Femur (tissue), 1 donor: ENCODE results near the gene MYG1.
A peak's percentile ranks its signal among the peaks of the same experiment; 100 is the strongest.

Source experiments
- DNase-seq: peaks from one replicate; pipeline ENCODE4 v3.0.0-alpha.2; 2017

Gene MYG1

GRCh38 chr12:53299454-53300180, at the start of gene MYG1:
TSS of gene MYG1 (plus strand) at chr12:53299695. CDS start at chr12:53299738, 43 bp downstream.
- DNase-seq, result peak; percentile 94

- peak; percentile 94 for DNase-seq
Measured at GRCh38 chr12:53251477-53252348, 47.8 kb upstream of the MYG1 start.

- DNase-seq, result no peak
Measured at GRCh38 chr12:53252349-53252916, 47.1 kb upstream of the MYG1 start.

DNA sequence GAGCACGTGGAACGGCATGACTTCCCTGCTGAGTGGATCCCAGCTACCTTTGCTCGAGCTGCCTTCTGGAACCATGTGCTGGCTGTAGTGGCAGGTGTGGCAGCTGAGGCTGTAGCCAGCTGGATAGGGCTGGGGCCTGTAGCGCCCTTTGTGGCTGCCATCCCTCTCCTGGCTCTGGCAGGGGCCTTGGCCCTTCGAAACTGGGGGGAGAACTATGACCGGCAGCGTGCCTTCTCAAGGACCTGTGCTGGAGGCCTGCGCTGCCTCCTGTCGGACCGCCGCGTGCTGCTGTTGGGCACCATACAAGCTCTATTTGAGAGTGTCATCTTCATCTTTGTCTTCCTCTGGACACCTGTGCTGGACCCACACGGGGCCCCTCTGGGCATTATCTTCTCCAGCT, 46.2 kb upstream of the MYG1 start:
- DNase-seq, result no peak

GRCh38 chr12:53254816-53255545, 44.5 kb upstream of the MYG1 start:
- DNase-seq, result no peak

GRCh38 chr12:53255996-53256395, 43.5 kb upstream of the MYG1 start:
- no peak for DNase-seq

DNA sequence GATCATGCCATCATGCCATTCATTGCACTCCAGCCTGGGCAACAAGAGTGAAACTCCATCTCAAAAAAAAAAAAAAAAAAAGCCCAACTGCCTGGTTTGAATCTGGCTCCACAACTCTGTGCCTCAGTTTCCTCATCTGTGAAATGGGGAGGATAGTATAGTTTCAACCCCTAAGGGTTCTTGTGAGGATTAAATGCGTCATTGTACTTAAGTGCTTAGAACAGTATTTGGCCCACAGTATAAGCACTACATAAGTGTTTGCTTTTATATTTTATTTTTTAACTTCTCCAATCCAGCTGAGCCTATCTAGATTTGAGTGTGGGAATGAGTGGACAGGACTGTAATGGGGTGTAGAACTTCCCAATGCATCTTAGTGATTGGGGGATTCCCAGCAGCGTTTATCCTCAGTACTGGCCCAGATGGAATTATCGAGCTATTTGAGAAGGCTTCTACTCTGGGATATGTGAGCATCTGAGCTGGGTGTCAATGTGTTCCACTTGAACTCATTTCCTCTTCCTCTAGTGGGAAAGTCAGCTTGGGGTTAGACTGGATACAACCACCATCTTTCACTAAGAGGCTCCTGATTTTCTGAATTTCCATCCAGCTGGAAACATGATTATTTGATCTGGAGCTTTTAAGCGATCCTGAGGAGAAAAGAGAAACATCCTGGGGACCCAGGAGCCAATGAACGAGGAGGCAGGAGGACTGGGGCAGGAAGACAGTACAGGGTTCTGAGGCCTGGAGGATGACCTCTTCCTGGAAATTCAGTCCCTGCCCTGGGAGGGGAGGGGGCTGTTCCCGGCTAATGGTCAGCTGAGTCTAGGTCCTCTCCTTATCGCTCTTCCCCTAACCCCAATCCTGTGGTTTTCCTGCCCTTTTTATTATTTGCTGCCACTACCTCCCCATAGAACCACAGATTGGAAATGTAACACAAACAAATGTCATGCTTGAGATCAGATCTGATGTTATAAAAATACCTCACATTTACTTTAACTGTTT, 40.7 kb upstream of the MYG1 start:
- no peak for DNase-seq

- DNase-seq, result no peak
Measured at GRCh38 chr12:53259891-53260290, 39.6 kb upstream of the MYG1 start.

DNA sequence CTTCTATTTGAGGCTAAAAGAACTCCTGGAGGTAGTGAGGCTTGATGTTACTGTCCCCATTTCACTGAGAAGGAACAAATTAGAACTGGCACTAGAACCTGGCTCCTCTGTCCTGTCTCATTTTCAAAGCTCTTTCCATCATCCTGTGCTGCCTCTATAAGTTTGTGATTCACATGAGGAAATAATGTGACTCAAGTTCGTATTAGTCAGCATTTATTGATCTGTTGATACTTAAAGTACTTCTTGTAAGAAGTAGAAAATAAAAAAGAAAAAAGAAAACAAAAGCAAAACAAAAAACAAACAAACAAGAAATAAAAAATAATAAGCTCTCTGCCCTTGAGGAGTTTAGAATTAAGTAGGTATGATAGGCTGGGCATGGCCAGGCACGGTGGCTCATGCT, 33.7 kb upstream of the MYG1 start:
- DNase-seq, result no peak

DNA sequence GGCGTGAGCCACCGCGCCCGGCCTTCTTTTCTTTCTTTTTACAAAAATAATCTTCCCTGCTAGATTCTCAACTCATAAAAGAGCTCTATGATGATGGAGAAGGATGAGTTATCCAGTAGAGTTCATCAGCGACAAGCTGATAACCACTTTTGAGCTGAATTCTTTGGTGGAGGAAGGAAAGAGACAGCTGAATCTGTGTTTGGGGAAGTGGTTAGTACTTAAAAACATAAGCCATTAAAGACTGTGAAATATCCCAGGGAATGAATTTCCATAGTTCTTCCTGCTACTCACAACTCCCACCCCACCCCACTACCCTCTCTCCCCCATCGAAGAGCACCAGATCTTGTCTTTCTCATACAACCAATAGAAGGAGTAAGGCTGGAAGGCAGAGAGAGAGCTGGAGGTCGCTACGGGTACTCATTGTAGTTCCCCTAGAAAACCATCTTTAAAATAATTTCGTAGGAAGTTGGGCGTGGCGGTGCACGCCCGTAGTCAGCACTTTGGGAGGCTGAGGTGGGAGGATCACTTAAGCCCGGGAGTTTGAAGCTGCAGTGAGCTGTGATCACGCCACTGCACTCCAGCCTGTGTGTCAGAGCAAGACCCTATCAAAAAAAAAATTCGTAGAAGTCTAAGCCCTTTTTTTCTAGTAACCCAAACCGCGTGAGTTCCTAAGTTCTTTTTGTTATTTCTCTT, 32.0 kb upstream of the MYG1 start:
- DNase-seq, result no peak

- peak; percentile 89 for DNase-seq
Measured at GRCh38 chr12:53267999-53268629, 31.4 kb upstream of the MYG1 start, which contains the start of gene ESPL1. TSS of gene ESPL1 (plus strand) at chr12:53268299. CDS start at chr12:53268767, 468 bp downstream.

- no peak for DNase-seq
Measured at GRCh38 chr12:53268630-53269562, 30.6 kb upstream of the MYG1 start.

DNA sequence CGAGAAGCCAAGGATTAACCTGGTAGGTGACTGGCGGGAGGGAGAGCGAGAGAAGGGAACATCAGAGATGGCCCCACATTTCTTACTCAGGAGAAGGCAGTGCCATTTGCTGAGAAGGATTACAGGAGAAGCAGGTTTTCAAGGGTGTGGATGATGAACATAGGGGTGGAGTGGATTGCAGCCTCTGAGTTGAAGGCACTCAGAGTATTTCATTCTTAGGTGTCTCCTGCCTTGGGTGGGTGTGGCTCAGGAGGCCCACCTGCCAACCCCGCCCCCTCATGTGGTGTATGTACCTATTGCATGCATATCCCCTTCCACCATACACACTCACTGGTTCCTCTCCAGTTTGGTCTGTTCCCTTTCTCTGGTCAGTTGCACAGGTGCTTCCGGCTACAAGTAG, 25.1 kb upstream of the MYG1 start:
- no peak for DNase-seq

DNA sequence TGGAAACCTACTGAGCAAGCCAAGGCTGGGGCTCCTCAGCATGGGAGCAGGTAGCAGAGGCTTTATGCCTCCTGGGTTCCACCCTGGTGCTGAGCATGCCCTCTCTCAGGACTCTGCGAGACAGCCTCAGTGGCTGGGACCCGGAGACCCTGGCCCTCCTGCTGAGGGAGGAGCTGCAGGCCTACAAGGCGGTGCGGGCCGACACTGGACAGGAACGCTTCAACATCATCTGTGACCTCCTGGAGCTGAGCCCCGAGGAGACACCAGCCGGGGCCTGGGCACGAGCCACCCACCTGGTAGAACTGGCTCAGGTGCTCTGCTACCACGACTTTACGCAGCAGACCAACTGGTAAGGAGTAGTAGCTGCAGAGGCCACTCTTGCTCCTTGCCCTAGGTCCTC, 23.0 kb upstream of the MYG1 start:
- no peak for DNase-seq

- no peak for DNase-seq
Measured at GRCh38 chr12:53277981-53278380, 21.5 kb upstream of the MYG1 start.

GRCh38 chr12:53279283-53279869, 20.1 kb upstream of the MYG1 start:
- no peak for DNase-seq

- DNase-seq, result no peak
Measured at GRCh38 chr12:53279888-53280498, 19.5 kb upstream of the MYG1 start.

DNA sequence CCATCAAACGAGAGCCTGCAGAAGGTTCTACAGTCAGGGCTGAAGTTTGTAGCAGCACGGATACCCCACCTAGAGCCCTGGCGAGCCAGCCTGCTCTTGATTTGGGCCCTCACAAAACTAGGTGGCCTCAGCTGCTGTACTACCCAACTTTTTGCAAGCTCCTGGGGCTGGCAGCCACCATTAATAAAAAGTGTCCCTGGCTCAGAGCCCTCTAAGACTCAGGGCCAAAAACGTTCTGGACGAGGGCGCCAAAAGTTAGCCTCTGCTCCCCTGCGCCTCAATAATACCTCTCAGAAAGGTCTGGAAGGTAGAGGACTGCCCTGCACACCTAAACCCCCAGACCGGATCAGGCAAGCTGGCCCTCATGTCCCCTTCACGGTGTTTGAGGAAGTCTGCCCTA, 13.0 kb upstream of the MYG1 start:
- no peak for DNase-seq
